ENCODE results near the gene GABRA4.
A peak's percentile ranks its signal among the peaks of the same experiment; 100 is the strongest.

Gene GABRA4

DNA sequence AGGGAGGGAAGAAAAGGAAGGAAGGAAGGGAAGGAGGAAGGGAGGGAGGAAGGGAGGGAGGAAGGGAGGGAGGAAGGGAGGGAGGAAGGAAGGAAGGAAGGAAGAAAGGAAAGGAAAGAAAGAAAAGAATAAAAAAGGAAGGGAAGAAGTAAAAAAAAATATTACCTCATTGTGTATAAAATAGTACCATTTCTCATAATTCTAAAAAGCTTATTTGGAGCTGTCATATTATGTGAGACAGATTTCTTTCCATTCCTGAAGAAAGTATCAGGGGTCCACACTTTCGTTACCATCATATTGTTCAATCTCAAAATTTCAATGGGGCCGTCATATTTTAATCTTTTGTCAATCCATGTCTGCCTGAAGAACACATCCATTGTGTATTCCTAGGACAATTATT is 16.1 kb downstream of the GABRA4 start:
- no peak for DNase-seq

DNA sequence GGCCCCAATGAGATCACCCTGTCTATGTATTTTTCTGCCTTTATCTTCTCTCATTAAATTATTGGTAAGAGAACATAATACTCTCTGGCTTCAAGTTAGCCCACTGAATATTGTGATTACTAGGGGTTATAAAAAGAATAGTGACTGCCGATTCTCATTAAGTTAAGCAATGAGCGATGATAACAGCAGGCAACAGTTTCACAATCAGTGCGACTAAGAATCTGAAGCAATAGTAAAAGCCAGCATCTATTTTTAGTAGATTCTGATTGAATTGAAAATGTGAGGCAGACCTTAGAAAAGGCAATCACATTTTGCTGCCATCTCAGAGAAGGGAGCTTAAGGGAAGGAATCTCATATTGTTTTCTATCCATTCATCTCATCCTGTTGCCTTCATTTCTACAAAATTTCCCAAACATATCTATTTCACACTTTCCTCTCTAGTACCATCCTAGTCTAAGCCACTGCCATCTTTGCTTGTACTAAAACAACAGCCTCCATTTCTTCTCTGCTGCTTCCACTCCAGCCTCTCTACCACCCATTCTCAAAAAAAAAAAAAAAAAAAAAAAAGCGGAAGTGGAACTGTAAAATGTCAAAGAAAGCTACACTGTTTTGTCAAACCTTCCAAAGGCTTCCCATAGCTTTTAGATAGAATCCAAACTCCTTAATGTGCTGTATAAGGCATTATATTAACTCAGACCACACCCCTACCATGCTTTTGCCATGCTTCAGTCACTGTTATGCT is 17.4 kb downstream of the GABRA4 start:
- DNase-seq, result no peak

DNA sequence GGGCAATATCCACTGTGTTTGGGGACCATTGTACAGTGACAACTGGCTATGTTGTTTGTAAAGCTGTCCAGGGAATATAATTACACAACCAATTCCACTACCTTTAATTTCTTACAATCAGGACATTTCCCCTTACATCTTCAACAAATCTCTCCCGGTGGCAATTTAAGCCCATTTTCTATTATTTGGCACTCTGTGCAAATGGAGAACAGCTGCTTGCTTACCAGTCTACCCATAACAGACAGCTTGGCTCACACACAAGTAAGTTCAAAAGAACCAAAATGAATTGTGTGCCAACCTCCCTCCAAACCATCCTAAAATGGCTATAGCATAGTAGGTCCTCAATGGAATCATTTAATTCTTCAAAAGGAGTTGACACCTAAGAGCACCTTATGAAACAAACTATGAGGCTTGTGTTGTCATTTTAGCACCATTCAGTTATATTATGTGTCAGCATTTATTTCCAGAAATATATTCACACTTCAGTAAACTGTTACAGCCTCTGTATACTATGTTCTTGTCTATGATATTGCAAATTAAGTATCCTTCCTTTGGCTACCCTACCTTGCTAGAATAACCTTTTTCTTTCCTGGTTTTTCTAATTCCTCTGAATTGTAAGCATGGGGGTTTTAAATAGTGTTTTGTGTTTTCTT is 18.4 kb downstream of the GABRA4 start:
- DNase-seq, result peak; percentile 87

DNA sequence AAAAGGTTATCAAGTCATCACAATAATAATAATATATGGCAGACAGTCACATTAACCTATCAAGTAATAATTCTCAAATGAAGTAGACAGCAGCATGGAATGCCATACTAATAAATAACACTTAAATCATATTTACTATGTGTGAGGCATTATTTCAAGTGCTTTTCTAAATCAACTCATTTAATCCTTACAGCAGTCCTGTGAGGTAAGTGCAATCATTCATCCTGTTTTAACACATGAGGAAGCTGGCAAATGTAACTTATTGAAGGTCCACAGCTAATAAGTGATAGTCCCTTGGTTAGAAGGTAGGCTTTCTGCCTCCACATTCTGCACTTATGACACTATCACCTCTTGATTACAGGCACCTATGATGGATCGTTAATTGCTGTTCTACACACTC is 24.5 kb downstream of the GABRA4 start:
- no peak for DNase-seq

DNA sequence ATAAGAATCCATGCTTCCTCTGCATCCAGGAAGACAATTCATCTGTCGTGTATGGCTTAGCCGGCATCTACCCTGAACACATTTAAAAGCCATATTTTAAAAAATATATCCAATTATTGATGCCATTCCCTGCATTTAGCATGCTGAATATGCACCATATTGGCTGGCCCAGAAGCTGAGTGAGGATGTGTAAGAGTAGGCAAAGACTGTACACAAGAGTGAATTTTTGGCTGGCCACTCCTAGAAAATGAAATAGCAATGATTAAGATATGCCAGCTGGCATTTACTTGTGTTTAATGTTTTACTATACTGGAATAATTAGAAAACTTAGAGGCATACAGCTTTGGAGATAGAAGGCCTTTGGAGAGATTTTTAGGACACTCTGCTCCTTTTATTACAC is 25.8 kb downstream of the GABRA4 start:
- DNase-seq, result no peak

DNA sequence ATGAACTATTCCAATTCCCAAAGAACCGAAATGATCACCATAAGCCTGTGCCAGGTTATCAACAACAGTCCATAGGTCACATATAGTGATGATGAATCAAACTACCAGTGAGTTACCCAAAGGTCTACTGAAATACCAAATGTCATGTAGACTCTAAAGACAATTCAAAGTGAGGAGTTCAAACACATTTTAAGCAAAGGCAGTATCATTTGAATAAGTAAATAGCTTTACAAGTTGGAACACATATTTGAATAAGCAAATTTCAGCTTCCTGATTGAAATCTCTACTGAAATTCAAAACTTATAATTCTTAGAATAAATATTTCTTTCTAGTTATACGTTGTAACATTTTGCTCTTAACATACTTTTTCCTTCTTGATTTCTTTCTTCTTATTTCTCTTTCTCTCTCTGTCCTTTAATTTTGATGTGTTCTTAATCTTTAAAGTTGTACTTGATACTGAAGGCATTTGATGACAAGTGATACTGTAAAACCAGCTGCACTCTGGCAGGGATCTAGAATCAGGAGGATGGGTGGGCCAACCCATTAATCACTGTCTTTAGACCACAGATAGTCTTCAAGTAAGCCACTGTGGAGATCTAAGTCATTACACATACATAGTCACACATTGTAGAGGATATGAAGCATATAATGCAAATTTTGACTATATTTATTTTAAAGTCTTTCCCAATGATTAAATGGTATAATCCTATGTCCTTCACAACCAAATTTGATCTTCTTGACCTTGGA is 34.5 kb downstream of the GABRA4 start:
- no peak for DNase-seq

DNA sequence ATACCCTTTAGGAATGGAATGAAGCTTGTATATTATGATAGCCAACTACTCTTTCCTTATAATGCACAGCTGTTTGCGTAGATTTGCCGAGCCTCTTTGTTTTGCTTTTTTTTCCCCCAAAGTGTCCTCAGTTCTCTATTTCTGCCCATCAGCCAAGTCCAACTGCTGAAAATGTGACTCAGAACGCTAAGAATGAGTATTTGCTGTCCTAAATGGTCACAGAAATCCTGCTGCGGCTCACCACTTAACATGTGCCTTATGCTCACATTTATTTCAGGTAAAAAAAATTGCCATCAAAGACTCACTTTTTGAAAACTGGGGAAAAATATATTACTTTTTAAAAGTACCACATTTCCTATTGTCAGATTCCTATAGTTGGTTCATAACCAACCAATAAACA is 36.9 kb downstream of the GABRA4 start:
- no peak for DNase-seq

DNA sequence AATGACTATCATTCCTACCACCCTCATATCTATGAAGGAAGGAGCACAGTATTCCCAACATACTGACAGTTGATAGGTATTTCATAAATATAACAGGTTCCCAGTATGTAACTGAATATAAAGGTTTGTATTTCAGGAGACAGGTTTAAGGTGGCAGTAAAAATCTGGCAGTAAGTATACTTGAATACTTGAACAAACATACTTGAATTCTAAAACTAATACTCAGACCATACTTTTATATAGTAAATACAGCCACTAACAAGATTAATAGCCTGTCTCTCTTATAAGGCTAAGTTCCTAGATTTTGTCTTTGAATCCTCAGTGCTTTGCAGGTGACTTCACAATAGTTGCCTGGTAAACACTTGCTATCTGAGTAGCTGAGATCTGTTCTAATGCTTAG is 37.8 kb downstream of the GABRA4 start:
- no peak for DNase-seq

DNA sequence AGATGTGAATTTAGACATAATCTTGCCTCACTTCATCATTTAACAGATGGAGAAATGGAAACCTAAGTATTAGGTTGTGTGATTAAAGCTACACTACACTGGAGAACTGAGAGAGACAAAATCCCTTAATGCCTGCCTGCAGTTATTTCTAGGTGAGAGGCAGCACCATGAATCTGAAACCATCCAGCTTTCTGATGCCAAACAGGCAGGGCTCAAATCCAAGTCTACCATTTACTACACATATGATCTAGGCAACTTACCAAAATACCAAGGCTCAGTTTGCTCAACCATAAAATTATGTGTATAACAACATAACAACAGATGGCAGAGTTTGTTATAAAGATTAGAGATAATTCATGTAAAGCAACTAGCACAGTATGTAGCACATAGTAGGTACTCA is 38.7 kb downstream of the GABRA4 start:
- DNase-seq, result no peak

DNA sequence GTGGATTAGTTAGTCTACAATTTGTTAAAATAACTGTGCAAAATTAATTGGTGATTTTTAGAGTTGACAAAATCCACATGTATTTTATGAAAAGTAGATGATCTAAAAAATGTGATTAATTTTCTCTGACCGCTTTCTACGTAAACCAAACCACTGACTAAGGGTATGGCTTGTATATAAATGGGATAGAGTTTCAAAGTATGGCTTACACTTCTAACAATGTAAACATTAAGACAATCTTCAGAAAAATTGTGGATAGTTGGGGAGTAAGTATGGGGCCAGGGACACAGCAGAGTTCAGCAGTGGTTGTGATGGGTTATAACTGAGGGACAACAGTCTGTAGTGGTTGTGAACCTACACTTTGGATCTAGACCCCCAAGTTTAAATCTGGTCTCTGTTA is 39.8 kb downstream of the GABRA4 start:
- DNase-seq, result no peak

DNA sequence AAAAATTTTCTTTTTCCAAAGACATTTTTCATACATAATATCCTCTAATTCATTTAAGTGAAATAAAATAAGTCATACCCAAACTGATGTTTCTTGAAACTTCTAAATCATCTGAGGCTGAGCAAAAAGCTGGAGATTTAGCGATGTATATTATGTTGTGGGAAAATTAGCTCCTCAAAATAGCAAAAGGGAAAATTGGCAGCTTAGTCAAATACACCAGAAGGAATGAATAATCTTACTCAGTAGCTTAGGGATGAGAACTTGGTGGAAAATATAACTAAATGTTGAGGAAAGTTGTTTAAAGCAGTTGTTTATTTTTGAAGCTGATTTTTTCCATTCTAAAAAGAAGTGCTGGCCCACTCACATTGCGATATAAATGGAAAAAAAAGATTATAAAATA is 40.9 kb downstream of the GABRA4 start:
- no peak for DNase-seq

DNA sequence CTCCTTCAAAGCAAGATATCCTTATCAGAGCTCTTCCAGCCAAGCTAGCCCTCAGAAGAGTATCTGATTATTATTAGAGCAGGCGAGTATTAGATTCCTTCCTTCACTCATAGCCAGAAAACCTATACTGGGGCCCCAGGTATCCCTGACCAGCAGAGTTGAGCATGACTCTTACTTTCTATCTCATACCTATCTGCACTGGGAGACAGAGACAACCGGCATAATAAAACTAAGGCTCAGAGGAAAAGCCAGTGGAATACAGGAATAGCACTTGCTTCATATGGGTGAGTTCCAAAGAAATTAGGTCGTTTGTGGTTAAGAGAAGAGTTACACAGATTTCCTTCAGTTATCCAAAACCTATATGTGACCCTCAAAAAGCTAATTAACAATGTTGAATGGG is 42.6 kb downstream of the GABRA4 start:
- DNase-seq, result no peak

DNA sequence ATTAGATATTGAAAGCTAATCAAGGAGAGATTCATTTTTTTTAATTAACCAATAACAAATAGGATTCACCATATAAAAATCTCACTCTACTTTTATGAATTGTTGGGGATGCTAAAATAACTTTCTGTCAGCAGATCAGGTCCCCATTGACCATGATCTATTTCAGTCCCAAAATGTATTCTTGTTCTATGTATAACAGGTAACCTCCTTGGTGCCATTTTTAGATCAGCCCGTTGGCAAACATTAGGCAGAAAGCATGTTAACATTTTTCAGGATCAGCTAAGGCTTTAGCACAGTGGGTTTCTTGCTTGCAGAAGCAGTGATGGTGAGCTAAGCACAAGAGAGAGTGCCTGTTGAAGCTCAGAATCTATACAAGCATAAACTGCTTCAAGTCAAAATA is 43.6 kb downstream of the GABRA4 start:
- DNase-seq, result no peak

DNA sequence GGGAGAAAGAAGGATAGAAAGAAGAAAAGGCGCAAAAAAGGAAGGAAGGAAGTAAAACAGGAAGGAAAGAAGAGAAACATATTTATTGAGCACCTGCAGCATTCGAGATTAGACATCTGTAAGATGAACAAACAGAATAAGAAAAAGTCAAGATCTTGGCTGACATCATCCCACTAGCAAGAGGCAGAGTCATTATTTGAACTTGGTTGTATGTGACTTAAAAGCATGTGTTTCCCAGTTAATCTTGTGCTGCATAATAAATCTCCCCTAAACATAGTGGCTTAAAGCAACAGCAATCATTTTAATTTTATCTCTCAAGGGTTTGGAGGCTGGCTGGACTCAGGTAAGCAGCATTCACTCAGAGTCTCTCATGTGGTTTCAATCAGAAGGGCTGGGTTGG is 45.8 kb downstream of the GABRA4 start:
- DNase-seq, result no peak

DNA sequence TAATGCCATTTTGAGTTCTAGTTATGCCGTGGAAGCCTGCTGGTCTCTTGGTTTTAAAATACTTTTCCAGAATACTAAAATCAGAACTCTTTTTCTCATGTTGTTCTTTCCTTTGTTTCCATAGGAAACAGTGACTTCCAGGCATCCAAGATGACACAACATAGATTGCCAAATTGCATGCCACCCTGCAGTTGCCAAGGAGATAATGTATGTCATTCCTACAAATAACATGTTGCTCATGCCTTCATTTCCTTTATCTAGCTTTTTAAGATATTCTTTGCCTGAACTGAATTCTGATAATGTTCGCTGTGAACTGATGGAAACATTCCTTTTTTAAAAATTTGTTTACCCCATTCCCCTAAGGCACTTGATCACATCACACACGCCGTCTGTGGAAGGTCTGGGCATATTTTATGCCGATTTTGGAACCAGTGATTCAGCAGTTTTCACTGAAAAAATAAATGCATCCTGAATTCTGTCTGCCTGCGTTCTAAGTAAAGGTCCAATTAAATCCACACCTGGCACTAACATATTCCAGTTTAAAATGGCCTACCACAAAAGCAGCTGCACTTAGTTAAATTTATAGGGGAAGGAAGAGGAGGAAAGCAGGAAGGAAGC is 46.4 kb downstream of the GABRA4 start:
- no peak for DNase-seq

DNA sequence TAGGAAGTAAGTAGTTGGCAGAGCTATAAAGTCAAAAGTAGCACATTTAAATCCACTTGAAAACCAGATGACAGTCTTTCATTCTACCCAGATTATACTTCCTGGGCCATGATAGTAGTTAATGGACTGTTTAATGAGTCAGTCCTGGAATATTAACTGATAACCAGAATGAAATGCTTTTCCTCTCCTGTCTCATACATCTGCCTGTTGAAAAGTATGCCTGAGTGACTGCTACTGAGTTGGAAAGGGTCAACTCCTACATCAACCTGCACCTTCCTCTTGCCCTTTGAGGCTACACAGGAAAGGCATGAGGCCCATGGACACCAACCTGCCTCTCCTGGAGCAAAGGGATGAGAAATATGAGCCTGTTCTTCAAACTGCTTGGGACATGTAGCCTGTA is 48.3 kb downstream of the GABRA4 start:
- no peak for DNase-seq

DNA sequence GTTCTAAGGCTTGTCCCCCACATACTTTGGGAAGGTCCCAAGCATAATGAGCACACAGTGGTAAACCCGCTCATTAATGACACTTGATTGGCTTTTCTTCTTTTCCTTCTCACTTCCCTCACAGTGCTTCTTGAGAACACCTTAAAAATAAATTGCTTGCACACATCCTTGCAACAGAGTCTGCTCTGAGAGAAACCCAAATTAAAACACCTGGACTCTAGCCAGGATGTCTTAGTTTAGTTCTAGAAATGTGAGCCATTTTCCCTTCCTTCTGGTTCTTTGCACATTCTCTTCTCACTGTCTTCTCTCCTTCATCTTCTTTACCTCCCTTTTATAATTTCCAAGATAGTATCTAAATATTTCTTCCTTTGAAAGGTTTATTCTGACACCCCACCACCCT is 49.0 kb downstream of the GABRA4 start:
- no peak for DNase-seq

DNA sequence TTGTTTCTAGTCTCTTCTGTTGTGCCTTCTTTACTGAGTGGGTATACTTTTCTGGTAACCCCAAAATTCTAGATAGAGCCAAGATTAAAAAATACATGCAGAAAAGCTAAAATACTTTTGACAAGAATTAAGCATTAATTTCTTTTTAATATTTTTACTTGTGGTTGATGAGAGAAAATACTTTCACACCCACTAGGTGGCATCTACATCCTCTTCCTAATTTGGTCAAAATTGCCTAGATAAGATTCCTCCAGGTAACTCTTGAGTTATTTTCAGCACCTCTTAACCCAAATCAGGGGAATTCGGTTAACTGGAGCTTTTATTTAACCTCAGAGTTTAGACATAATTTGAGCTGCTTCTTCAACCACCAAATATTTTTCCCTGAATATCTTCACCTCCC is 55.9 kb downstream of the GABRA4 start:
- DNase-seq, result no peak

DNA sequence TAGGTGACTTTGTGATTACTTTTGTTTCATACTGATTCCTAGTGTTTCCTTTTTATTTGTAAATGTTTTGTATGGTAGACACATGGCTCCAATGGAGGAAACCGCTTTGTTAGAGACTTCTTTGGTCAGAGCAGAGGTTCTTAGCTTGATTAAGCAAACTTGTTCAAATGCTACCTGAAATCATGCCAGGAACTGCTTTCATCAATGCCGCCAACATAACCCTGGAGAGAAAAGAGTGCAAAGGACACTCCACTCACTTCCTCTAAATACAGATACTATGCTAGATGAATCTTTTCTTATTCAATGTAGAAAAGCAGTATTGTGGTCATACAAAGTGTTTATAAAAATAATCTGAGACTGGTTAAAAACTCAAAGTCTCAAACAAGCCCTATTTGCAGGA is 58.7 kb downstream of the GABRA4 start:
- no peak for DNase-seq

DNA sequence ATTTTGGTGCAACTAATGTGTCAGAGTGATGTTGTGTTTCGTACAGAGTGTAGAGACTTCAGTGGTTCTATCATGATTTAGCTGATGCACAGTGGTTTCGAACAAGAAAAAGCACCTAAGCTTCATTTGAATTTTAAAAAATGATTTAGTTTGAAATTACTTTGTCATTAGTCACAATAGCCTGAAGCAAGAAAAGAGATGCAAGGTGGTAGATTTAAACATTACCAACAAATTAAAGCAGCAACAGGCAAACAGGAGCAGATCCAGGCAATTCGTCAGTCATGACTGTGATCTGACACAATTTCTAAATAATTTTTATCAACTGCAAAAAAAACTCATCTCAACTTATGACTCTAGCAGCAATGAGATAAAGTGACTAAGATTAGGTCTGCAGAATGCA is 59.7 kb downstream of the GABRA4 start:
- no peak for DNase-seq

DNA sequence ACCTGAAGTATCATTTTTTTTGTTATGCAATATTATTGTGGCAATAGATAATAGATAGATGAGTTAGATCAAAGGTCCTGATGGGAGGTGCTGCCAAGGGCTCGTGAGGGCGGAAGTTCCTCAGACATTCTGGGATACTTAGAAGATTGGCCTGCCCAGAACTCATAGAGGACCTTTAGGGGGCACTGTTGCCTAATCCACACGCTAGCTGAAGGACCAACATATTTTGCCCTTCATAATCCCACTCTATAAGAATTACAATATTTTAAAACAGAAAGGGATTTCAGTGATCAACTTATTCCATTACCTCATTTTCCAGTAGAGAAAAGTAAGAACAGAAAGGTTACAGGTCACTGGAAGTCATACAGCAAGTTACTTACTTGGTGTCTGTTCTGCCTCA is 61.4 kb downstream of the GABRA4 start:
- peak; percentile 5 for DNase-seq

DNA sequence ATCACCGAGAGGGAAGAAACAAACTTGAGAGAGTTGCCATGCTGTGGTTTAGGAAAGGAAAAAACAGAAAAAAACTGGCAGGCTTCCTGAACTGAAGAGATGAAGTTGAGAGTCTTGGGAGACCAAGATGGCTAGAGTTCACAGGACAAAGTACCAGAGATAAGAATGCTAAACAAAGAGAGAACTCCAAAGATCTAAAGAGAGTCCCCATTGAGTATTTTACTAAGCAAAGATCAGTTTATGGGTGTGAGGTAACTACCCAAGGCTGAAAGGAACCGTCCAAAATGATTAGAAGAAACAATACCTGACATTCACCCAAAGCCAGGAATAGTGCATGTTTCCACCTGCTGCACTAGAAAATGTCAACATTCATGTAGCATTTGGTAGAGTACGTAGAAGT is 62.5 kb downstream of the GABRA4 start:
- no peak for DNase-seq

DNA sequence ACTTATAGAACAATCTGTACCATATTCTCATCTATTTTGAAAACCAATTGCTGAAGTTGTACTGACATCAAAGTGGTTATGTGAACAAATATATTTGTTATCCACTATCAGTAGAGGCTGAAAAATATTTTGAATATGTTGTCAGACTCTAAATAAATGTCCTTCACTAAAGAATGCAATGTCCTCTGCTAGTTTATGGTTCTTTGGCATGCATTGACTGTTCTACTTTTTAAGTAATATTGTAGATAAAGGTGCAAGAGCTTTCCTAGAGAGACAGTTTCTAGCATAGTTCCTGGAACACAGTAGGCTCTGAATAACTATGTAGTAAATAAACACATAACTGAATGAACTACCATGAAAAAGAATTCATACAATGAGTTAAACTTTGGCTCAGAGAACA is 66.2 kb downstream of the GABRA4 start:
- no peak for DNase-seq

Data from NCI-H2081 treated with DMSO at 0.1 percent for 48 hours (cell line).